Measurements from ENCODE around the gene VEGFB. TPM values are rescaled to one million over a fixed set of nuclear protein-coding genes. Genes with fewer than 3 reads are reported as not detected.
A peak's percentile ranks its signal among the peaks of the same experiment; 100 is the strongest.

The VEGFB gene
- total RNA-seq, 1 experiment from 2014 or later: 61.7 TPM

DNA sequence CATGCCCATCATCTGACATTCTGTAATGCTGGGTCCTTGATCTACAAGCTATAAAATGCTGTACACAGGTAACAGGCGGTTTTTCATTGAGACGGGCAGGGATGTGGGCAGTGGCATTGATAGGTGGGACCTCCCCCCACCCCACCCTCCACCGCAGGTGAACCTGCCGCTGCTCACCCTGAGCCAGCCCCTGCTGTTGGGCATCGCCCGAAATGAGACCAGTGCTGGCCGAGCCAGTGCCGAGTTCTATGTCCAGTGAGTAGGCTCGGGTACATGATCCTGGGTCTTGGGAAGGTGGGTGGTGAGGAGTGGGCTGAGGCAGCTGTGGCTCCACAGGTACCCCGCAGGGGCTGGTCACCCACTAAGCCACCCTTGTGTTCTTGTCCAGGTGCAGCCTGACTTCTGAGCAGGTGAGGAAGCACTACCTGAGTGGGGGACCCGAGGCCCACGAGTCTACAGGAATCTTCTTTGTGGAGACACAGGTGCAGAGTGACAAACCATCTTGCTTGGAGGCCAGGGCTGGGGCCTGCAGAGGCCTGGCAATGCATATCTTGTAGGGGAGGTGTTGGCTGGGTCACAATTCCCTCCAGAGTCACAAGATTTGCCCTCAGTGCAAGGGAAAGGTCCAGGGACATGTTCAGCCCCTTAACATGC, 5.2 kb upstream of the VEGFB start:
- intact Hi-C loops (cut with micrococcal nuclease; ENCODE audit: unreplicated experiment): no loop called here

DNA sequence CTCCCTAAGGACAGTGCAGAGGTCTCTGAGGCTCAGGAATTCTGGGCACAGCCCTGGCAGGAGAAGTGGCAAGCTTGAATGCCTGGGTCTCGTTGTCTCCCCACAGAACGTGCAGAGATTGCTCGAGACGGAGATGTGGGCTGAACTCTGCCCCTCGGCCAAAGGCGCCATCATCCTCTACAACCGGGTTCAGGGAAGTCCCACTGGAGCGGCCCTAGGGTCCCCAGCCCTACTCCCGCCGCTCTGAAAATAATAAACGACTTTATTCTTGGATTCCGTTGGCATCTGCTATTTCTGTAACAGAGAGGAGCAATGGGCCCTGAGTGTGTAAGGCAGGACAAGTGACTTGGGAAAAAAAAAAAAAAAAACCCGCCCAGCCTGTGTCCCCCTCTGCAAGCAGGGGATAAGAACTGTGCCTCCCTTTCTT, 4.6 kb upstream of the VEGFB start:
- CTCF ChIA-PET: no interaction called here
- H3K36me3 Mint-ChIP-seq (ENCODE audit: insufficient read depth, unreplicated experiment): peaks cover 24% of the 10 kb centered on the region

More for the DNA sequence above, 5.2 kb upstream of the VEGFB start:
- Mint-ChIP-seq H3K4me1 (ENCODE audit: low read depth, unreplicated experiment) (no peaks in the 10 kb centered on the region), H3K4me3 (ENCODE audit: unreplicated experiment) (peak overlapping the region; percentile 83), H3K9me3 (ENCODE audit: unreplicated experiment) (no peaks in the 10 kb centered on the region), H3K27ac (ENCODE audit: unreplicated experiment) (no peak overlapping the region), H3K27me3 (ENCODE audit: insufficient read depth, unreplicated experiment) (no peaks in the 10 kb centered on the region), H3K36me3 (ENCODE audit: insufficient read depth, unreplicated experiment) (peaks cover 24% of the 10 kb centered on the region)
- ChIA-PET POLR2A (interaction anchor here (1.0 kb wide), 1 partner anchor 16 kb away, joined by 4 read pairs; no protein-coding TSS in a partner anchor), CTCF (interaction anchor here (0.5 kb wide), 1 partner anchor 16 kb away, joined by 7 read pairs; no protein-coding TSS in a partner anchor)
- BruUV-seq (replicated peaks): no TSS peak
- Histone ChIP-seq H3K36me3 (ENCODE audit: control insufficient read depth, insufficient read depth, low read length) (peaks cover 2% of the 10 kb centered on the region; the same call in 1 of the 2 replicates), H3K4me1 (peaks cover 36% of the 10 kb centered on the region), H3K9me3 (no peaks in the 10 kb centered on the region), H3K27me3 (replicated peaks; ENCODE audit: control insufficient read depth, insufficient read depth, low read length) (no peaks in the 10 kb centered on the region), H3K4me3 (ENCODE audit: low read depth, low read length) (peak overlapping the region; percentile 81)
- DNase-seq: no peak
- TF ChIP-seq, protein P1, sequence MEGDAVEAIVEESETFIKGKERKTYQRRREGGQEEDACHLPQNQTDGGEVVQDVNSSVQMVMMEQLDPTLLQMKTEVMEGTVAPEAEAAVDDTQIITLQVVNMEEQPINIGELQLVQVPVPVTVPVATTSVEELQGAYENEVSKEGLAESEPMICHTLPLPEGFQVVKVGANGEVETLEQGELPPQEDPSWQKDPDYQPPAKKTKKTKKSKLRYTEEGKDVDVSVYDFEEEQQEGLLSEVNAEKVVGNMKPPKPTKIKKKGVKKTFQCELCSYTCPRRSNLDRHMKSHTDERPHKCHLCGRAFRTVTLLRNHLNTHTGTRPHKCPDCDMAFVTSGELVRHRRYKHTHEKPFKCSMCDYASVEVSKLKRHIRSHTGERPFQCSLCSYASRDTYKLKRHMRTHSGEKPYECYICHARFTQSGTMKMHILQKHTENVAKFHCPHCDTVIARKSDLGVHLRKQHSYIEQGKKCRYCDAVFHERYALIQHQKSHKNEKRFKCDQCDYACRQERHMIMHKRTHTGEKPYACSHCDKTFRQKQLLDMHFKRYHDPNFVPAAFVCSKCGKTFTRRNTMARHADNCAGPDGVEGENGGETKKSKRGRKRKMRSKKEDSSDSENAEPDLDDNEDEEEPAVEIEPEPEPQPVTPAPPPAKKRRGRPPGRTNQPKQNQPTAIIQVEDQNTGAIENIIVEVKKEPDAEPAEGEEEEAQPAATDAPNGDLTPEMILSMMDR (IDR thresholded peaks at IDR 0.05; ENCODE audit: insufficient read depth in 1 of 2, low read depth in 1 of 2, low read length in 1 of 2, severe bottlenecking in 1 of 2, unreplicated experiment in 1 of 2): no peak

DNA sequence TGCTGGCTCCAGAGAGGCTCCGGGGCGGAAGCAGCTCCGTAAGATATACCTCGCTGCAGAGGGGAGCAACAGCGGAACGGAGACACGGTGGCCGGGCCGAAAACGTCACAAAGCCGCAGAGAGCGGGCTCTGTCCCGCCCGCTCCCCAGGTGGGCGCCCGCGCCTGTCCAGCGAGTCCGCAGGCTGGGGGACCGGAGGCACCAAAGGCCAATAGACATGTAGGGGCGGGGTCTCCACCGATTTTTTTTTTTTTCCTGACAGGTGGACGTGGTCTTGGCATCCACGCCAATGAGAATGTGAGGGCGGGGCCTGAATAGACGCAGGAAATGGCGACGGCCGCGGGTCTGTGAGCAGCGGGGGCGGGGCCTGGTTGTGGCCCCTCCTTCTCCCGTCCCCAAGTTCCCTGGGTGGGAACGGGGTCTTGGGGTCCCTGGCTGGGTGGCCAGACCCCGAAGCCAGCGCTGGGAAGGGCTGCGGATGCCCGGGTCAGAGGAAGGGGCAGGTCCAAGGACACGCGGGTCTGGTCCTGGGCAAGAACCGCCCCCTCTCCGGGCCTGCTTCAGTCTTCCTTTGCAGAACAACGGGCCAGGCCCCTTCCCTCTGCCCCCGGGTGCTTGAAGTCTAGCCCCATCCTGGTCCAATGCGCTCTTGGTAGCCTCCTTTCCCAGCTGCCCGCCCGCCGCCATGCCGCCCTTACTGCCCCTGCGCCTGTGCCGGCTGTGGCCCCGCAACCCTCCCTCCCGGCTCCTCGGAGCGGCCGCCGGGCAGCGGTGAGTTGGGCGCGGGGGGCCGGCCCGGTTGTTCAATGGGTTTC, 4.0 kb upstream of the VEGFB start, which contains the start of gene DNAJC4:
Gene DNAJC4, plus strand, starts transcription at position 378 of the 814 bp plus-strand sequence. Its CDS starts 307 bp downstream, at position 685.
- Mint-ChIP-seq H3K27ac (ENCODE audit: unreplicated experiment) (peak within 1 kb of the TSS; percentile 67), H3K4me1 (ENCODE audit: low read depth, unreplicated experiment) (no peaks in the 10 kb centered on the region), H3K9me3 (ENCODE audit: unreplicated experiment) (no peaks in the 10 kb centered on the region), H3K36me3 (ENCODE audit: insufficient read depth, unreplicated experiment) (peaks cover 28% of the 10 kb centered on the region), H3K4me3 (ENCODE audit: unreplicated experiment) (peak within 1 kb of the TSS; percentile 83), H3K27me3 (ENCODE audit: insufficient read depth, unreplicated experiment) (no peaks in the 10 kb centered on the region)
- intact Hi-C loops (cut with micrococcal nuclease; ENCODE audit: unreplicated experiment): no loop called here
- H3K4me1 ChIP-seq: peaks cover 33% of the 10 kb centered on the region
- no TSS peak for BruUV-seq (replicated peaks)
- ChIA-PET CTCF (no interaction called here), POLR2A (interaction anchor here (1.0 to 1.3 kb wide), 2 partner anchors 11 to 15 kb away, joined by 4 to 5 read pairs; no protein-coding TSS in a partner anchor)
- H3K27me3 ChIP-seq (replicated peaks; ENCODE audit: control insufficient read depth, insufficient read depth, low read length): no peaks in the 10 kb centered on the region
- H3K4me3 ChIP-seq (ENCODE audit: low read depth, low read length): peak within 1 kb of the TSS; percentile 81
- TF ChIP-seq, protein P1 (IDR thresholded peaks at IDR 0.05; ENCODE audit: insufficient read depth in 1 of 2, low read depth in 1 of 2, low read length in 1 of 2, severe bottlenecking in 1 of 2, unreplicated experiment in 1 of 2): no peak
- peak; percentile 94 to 96 for DNase-seq
- H3K36me3 ChIP-seq (ENCODE audit: control insufficient read depth, insufficient read depth, low read length): peaks cover 2% of the 10 kb centered on the region; the same call in 1 of the 2 replicates
- H3K9me3 ChIP-seq: no peaks in the 10 kb centered on the region

More for the DNA sequence above, 4.6 kb upstream of the VEGFB start:
- Histone ChIP-seq H3K4me1 (peaks cover 36% of the 10 kb centered on the region), H3K27me3 (replicated peaks; ENCODE audit: control insufficient read depth, insufficient read depth, low read length) (no peaks in the 10 kb centered on the region), H3K9me3 (no peaks in the 10 kb centered on the region), H3K4me3 (ENCODE audit: low read depth, low read length) (peak overlapping the region; percentile 81), H3K36me3 (ENCODE audit: control insufficient read depth, insufficient read depth, low read length) (peaks cover 2% of the 10 kb centered on the region; the same call in 1 of the 2 replicates)
- TSS peak; percentile 21 for BruUV-seq (replicated peaks)
- Mint-ChIP-seq H3K4me1 (ENCODE audit: low read depth, unreplicated experiment) (no peaks in the 10 kb centered on the region), H3K4me3 (ENCODE audit: unreplicated experiment) (peak overlapping the region; percentile 83), H3K27ac (ENCODE audit: unreplicated experiment) (peak overlapping the region; percentile 67), H3K27me3 (ENCODE audit: insufficient read depth, unreplicated experiment) (no peaks in the 10 kb centered on the region), H3K9me3 (ENCODE audit: unreplicated experiment) (no peaks in the 10 kb centered on the region)
- POLR2A ChIA-PET: interaction anchor here (1.0 kb wide), 1 partner anchor 16 kb away, joined by 4 read pairs; no protein-coding TSS in a partner anchor
- intact Hi-C loops (cut with micrococcal nuclease; ENCODE audit: unreplicated experiment): no loop called here
- TF ChIP-seq, protein P1 (IDR thresholded peaks at IDR 0.05; ENCODE audit: insufficient read depth in 1 of 2, low read depth in 1 of 2, low read length in 1 of 2, severe bottlenecking in 1 of 2, unreplicated experiment in 1 of 2): no peak
- no peak for DNase-seq
